ENCODE data around the gene NBAS. TPM values are rescaled to one million over a fixed set of nuclear protein-coding genes. Genes with fewer than 3 reads are reported as not detected.
"Not testable (repeated sequence)": the region's sequence is repeated elsewhere in the genome, so short reads cannot be mapped to it uniquely, and the experiment has no call there.

Gene NBAS
- total and polyA plus RNA-seq, 7 donors = 19.5 to 52.8 (median 27.0) TPM

DNA sequence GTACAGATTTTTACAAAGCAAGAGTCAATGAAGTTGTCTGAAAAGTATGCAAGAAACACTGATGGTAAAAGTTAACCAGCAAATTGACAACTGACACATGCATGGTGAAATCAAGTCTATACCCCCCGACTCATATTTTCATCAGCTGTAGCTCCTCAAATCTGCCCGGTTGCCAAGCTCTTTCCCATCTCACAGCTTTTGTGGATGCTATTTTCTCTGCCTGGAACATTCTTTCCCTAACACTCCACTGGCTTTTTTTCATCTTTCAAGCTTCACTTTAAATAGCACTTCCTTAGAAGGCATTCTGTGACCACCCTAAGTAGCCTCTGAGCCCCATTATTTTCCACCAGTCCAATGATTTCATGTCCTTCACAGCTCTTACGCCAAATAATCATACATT lies 18.1 kb downstream of the NBAS start:
- Histone ChIP-seq H3K36me3 (ENCODE audit: insufficient read depth in 1 of 2, low read depth in 1 of 2) (peaks cover 0 to 16% of the 10 kb centered on the region in 2 donors), H3K4me1 (no peaks in the 10 kb centered on the region), H3K9me3 (no peaks in the 10 kb centered on the region), H3K27me3 (ENCODE audit: insufficient read depth in 3 of 3, low read length in 2 of 3) (no peaks in the 10 kb centered on the region), H3K4me3 (no peak overlapping the region), H3K27ac (no peak overlapping the region)
- ATAC-seq = no peak
- DNase-seq = no peak
- intact Hi-C loops (cut with DNase I) = no loop called here
- TF ChIP-seq, protein P1, sequence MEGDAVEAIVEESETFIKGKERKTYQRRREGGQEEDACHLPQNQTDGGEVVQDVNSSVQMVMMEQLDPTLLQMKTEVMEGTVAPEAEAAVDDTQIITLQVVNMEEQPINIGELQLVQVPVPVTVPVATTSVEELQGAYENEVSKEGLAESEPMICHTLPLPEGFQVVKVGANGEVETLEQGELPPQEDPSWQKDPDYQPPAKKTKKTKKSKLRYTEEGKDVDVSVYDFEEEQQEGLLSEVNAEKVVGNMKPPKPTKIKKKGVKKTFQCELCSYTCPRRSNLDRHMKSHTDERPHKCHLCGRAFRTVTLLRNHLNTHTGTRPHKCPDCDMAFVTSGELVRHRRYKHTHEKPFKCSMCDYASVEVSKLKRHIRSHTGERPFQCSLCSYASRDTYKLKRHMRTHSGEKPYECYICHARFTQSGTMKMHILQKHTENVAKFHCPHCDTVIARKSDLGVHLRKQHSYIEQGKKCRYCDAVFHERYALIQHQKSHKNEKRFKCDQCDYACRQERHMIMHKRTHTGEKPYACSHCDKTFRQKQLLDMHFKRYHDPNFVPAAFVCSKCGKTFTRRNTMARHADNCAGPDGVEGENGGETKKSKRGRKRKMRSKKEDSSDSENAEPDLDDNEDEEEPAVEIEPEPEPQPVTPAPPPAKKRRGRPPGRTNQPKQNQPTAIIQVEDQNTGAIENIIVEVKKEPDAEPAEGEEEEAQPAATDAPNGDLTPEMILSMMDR (IDR thresholded peaks at IDR 0.05) = no peak
- 86 to 90% (median 89%) methylated on average over 3 of the region's 3 CpGs for WGBS, 3 donors

DNA sequence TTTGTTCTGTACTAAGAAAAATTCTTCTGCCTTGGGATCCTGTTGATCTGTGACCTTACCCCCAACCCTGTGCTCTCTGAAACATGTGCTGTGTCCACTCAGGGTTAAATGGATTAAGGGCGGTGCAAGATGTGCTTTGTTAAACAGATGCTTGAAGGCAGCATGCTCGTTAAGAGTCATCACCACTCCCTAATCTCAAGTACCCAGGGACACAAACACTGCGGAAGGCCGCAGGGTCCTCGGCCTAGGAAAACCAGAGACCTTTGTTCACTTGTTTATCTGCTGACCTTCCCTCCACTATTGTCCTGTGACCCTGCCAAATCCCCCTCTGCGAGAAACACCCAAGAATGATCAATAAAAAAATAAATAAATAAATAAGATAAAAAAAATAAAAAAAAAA lies 18.9 kb downstream of the NBAS start:
- H3K27me3 ChIP-seq (ENCODE audit: insufficient read depth in 3 of 3, low read length in 2 of 3); ATAC-seq; H3K4me1 ChIP-seq; H3K27ac ChIP-seq; H3K9me3 ChIP-seq; DNase-seq; H3K4me3 ChIP-seq; intact Hi-C loops (cut with DNase I): not testable (repeated sequence)
- H3K36me3 ChIP-seq (ENCODE audit: insufficient read depth in 1 of 2, low read depth in 1 of 2) = peaks cover 0 to 14% of the 10 kb centered on the region in 2 donors
- 93 to 100% (median 93%) methylated on average over 1 to 3 of the region's 6 CpGs for WGBS, 3 donors

DNA sequence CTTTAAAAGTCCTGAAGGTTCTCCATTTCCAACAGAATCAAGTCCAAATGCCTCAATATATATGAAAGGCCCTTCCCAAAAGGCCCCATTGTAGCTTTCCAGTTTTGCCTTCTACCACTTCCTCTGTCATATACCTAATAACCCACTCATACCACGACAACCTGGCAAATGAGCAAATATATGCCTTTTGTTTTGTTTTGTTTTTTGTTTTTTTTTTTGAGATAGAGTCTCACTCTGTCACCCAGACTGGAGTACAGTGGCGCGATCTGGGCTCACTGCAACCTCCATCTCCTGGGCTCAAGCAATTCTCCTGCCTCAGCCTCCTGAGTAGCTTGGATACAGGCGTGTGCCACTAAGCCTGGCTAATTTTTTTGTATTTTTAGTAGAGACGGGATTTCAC lies 20.6 kb downstream of the NBAS start:
- 85 to 89% (median 86%) methylated on average over 5 of the region's 5 CpGs for WGBS, 3 donors
- H3K27me3 ChIP-seq (ENCODE audit: insufficient read depth in 3 of 3, low read length in 2 of 3); DNase-seq; H3K9me3 ChIP-seq; H3K4me3 ChIP-seq; H3K27ac ChIP-seq; H3K4me1 ChIP-seq; ATAC-seq; intact Hi-C loops (cut with DNase I): not testable (repeated sequence)
- peaks cover 0 to 18% of the 10 kb centered on the region in 2 donors for H3K36me3 ChIP-seq (ENCODE audit: insufficient read depth in 1 of 2, low read depth in 1 of 2)

DNA sequence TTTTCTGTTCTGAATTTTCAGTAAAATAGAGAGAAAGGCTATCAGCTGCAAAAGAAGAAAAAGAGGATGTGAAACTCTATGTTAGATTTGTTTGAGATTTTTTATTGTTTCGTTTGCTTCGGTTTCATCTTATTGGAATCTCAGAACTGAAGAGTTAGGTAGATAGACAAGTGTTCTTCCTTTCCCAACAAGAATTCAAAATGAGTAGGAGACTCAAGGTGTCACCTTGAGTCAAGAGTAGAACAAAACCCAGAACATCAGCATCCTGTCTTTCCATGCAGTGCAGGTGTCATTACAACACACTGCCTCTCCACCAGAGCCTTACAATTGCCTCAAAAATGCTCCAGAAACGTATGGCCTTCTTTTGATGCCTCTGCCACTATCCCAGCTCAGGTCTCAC lies 21.1 kb downstream of the NBAS start:
- no peak for ATAC-seq
- TF ChIP-seq, protein P1 (IDR thresholded peaks at IDR 0.05) = no peak
- Histone ChIP-seq H3K4me1 (no peaks in the 10 kb centered on the region), H3K27ac (no peak overlapping the region), H3K9me3 (no peaks in the 10 kb centered on the region), H3K36me3 (ENCODE audit: insufficient read depth in 1 of 2, low read depth in 1 of 2) (peaks cover 0 to 19% of the 10 kb centered on the region in 2 donors), H3K27me3 (ENCODE audit: insufficient read depth in 3 of 3, low read length in 2 of 3) (no peaks in the 10 kb centered on the region), H3K4me3 (no peak overlapping the region)
- DNase-seq = no peak
- 90 to 97% (median 92%) methylated on average over 3 of the region's 3 CpGs for WGBS, 3 donors
- intact Hi-C loops (cut with DNase I) = no loop called here

DNA sequence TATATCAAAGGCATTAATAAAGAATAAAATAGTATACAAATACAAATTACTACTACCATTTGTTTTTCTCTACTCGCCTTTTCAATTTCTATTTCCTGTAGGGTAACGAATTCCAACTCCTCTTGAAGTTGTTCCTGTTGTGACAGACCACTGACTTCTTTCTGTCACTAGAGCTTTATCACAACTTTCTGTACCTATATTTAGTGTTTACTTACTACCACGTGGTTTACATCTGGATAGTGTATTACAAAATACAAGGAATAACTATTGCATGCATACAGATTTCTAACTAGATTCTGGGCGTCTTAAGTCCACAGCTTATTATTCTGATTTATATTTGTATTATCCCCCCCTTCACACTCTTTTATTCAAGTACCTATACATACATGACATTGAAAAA lies 22.3 kb downstream of the NBAS start:
- TF ChIP-seq, protein P1 (IDR thresholded peaks at IDR 0.05) = no peak
- 84 to 89% (median 88%) methylated on average over 4 of the region's 4 CpGs for WGBS, 3 donors
- DNase-seq (no peak), ATAC-seq (no peak)
- intact Hi-C loops (cut with DNase I) = no loop called here
- H3K27ac ChIP-seq = no peak overlapping the region
- H3K4me3 ChIP-seq = no peak overlapping the region
- no peaks in the 10 kb centered on the region for H3K27me3 ChIP-seq (ENCODE audit: insufficient read depth in 3 of 3, low read length in 2 of 3)
- peaks cover 4 to 27% of the 10 kb centered on the region in 2 donors for H3K36me3 ChIP-seq (ENCODE audit: insufficient read depth in 1 of 2, low read depth in 1 of 2)
- H3K9me3 ChIP-seq = no peaks in the 10 kb centered on the region
- H3K4me1 ChIP-seq = no peaks in the 10 kb centered on the region

DNA sequence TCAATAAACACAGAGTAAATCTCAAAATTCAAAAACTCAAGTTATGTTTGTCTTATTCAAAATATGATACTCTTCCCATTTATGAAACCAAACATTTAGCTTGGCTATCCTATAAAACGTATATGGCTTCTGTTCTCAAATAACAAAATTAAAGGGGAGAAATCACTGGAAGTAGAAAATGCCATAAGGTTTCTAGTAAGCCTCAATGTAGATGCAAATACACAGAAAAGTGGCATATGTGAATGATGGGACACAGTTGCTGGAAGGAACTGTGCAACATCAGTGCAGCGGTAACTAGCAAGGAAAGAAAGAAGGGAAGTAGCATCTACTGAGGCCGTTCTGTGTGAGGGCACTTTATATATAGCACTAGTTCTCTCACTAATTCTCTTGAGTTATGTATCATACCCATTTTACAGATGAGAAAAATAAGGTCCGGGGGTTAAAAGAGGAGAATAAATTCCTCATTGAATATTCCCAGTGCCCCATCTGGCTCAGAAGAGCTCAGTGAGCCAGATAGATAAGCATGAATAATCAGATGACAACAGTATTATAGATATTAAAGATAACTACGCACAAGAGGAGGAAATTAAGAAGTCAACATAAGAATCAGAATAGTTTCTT lies 27.2 kb downstream of the NBAS start:
- no peaks in the 10 kb centered on the region for H3K27me3 ChIP-seq (ENCODE audit: insufficient read depth in 3 of 3, low read length in 2 of 3)
- intact Hi-C loops (cut with DNase I) = no loop called here
- ATAC-seq = no peak
- no peak overlapping the region for H3K4me3 ChIP-seq
- no peaks in the 10 kb centered on the region for H3K4me1 ChIP-seq
- DNase-seq = no peak
- TF ChIP-seq, protein P1 (IDR thresholded peaks at IDR 0.05) = no peak
- no peak overlapping the region for H3K27ac ChIP-seq
- peaks cover 4 to 50% of the 10 kb centered on the region in 2 donors for H3K36me3 ChIP-seq (ENCODE audit: insufficient read depth in 1 of 2, low read depth in 1 of 2)
- WGBS, 3 donors = 93 to 99% (median 95%) methylated on average over 5 of the region's 5 CpGs
- no peaks in the 10 kb centered on the region for H3K9me3 ChIP-seq

Measured in psoas muscle (tissue), 8 donors.